Measurements from ENCODE around the gene CCDC40. TPM values are rescaled to one million over a fixed set of nuclear protein-coding genes. Genes with fewer than 3 reads are reported as not detected.

CCDC40 gene
- total and polyA plus RNA-seq, 9 of the 15 experiments (the other 6 are each of a cell fraction or from before 2014, with no cell fraction given): 0.07 to 0.33 TPM; not detected in 7

DNA sequence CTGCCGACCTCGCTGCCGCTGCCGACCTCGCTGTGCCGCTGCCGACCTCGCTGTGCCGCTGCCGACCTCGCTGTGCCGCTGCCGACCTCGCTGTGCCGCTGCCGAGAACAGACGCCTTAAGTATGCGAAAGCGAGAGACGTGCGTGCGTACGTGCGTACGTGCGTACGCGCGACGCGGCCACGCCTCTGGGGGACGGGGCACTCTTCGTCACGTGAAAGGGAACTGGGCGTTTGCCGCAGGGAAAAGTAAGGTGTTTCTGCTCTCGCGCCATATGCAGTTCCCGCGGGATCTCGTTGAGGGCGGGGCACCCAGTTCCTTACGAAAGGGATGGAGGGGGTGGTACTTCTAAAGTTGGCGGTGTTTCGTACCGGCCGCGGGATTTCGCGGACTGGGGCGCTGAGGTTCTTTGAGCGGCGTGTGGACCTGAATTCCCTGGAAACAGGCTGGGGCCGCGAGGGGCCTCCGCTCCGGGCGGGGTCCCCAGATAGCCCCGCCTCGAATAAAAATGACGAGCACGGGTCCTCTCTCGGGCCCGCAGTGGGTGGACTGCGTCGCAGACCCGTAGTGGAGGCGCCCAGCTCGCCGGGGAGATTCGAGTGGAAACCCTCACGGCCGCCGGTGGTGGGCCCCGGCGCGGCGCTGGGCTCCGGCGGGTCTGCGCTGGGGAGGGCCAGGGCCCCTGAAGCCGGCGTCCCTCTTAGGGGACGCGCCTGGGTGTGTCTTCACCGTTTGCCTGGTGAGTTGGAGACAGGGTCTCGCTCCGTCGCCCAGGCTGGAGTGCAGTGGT, 110.8 kb downstream of the CCDC40 start, which contains the start of gene EIF4A3 (continued):
- TF ChIP-seq CHD7 (IDR thresholded peaks at IDR 0.05; ENCODE audit: low read depth, low read length): no peak
- TF ChIP-seq KDM1A (IDR thresholded peaks at IDR 0.05): no peak
- no peak for TF ChIP-seq E2F4 (CRISPR knock-in tag; IDR thresholded peaks at IDR 0.05; ENCODE audit: low read depth)
- no peak for TF ChIP-seq FOXM1 (IDR thresholded peaks at IDR 0.05; ENCODE audit: low read depth)
- 0 out of 2 replicates have a peak, but pooled peaks have one; percentile 43 for TF ChIP-seq FOXM1 (CRISPR knock-in tag; IDR thresholded peaks at IDR 0.05; ENCODE audit: low read depth)
- TF ChIP-seq ZNF277 (CRISPR knock-in tag; IDR thresholded peaks at IDR 0.05; ENCODE audit: borderline replicate concordance): no peak
- peak; percentile 91 for TF ChIP-seq POLR2A (conservative IDR thresholded peaks at IDR 0.05)
- TF ChIP-seq, protein P1, sequence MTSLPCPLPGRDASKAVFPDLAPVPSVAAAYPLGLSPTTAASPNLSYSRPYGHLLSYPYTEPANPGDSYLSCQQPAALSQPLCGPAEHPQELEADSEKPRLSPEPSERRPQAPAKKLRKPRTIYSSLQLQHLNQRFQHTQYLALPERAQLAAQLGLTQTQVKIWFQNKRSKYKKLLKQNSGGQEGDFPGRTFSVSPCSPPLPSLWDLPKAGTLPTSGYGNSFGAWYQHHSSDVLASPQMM (CRISPR knock-in tag; IDR thresholded peaks at IDR 0.05): no peak
- no peak for TF ChIP-seq STAG1 (CRISPR knock-in tag; IDR thresholded peaks at IDR 0.05; ENCODE audit: borderline replicate concordance)
- TF ChIP-seq SMAD2 (IDR thresholded peaks at IDR 0.05; ENCODE audit: low read depth, low read length): no peak
- no peak for TF ChIP-seq ZNF165 (CRISPR knock-in tag; IDR thresholded peaks at IDR 0.05; ENCODE audit: borderline replicate concordance)
- TF ChIP-seq ZNF431 (CRISPR knock-in tag; IDR thresholded peaks at IDR 0.05): no peak

Data from K562 (cell line).